ENCODE measurements around the gene CATSPER4. TPM values are rescaled to one million over a fixed set of nuclear protein-coding genes. Genes with fewer than 3 reads are reported as not detected.

CATSPER4 gene
- under 1 TPM in 1 of 12 donors, not detected in 11; 0.08 TPM for polyA plus RNA-seq (ENCODE audit: insufficient read length in 12 of 12)
- long read RNA-seq, donor 1 = 0 reads
- long read RNA-seq, donor 2 = 0 reads
- long read RNA-seq, donor 3 = 0 reads
- long read RNA-seq, donor 4 = 0 reads
- long read RNA-seq, donor 5 = 0 reads
- long read RNA-seq, donor 6 = 0 reads
- long read RNA-seq, donor 7 = 0 reads
- long read RNA-seq, donor 8 = 0 reads
- long read RNA-seq, donor 9 = 0 reads
- long read RNA-seq, donor 10 = 0 reads
- long read RNA-seq, donor 11 = 0 reads

DNA sequence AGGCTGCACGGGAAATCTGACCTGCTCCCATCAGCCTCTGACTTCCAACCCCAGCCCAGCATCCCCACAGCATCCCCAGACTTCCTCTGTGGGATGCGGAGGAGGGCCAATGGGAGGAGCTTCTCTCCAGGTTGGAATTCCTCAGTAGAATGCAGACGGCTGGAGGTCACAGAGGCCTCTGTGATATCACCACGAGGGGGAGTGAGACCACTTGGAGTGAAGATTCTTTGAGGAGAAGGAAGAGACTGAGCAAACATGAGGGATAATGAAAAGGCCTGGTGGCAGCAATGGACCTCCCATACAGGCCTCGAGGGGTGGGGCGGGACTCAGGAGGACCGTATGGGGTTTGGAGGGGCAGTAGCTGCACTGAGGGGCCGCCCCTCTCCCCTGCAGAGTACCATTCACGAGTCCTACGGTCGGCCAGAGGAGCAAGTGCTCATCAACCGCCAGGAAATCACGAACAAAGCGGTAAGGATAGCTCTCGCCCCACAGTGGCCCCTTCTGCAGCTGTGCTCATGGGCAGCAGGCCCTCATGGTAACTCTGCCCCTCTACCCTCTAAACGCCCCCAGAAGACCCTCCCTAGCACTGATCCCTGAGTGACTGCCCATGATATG, at the start of gene CATSPER4:
Gene CATSPER4, plus strand, starts transcription at position 230 of the 615 bp plus-strand sequence. Its CDS starts 26 bp downstream, at position 256.
- no peak for DNase-seq

- DNase-seq = no peak
These were observed 48.2 kb upstream of the CATSPER4 start for GRCh38 chr1:26142159-26142558.

DNA sequence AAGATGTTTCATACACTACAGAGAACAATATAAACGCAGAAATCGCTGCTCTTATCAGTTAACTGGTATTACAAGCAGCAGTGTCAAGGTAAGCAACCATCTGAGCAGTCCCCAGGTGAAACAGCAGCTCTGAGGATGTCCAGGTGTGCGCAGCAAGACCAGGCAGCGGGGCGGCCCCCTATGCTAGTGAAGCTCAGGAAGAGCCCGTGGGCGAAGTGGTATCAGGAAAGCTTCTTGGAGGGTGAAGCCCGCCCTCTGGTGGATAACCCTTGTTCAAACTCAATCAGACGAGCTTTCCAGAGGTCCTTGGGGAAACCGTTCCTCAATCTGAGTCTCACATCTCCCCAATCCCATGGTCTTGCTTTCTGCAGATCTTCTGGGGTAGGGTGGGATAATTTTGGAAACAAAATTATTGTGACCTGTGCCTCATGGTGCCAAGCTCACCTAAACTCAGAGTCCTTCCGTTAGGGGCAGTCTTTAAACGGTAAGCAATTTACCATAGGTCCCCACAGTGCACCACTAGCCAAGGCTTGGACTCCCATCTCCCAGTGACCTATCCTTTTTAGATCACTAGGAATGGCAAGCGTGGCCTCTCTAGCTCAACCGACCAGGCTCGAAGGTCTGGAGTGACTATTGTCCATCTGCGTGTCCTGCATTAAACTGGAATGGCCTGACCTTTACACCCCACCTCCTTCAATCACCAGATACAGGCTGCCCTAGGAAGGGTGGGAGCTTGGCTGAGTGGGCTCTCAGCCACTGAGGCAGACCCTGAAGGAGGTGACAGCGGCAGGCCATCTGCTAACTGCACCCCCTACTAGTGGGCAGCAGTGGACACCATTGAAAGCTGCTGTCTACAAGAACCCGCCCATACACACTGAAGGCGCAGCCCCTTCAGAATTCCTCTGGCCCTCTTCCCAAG, 45.1 kb upstream of the CATSPER4 start:
- peak; percentile 74 for DNase-seq

DNA sequence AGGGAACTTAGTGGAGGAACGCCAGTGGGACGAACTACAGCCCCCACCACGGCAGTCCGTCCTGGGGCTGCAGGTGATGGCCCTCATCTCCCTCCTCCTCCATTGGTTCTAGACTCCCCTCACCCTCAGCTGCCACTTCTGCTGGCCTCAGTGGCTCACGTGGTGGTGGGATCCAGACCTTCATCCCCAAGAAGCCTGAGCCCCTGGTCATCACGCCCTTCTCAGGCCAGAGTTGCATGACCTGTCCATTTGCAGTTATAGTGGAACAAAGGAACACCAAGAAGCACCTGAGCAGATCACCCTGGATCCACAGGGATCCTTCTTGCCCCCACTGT, 44.5 kb upstream of the CATSPER4 start:
- DNase-seq = no peak

DNA sequence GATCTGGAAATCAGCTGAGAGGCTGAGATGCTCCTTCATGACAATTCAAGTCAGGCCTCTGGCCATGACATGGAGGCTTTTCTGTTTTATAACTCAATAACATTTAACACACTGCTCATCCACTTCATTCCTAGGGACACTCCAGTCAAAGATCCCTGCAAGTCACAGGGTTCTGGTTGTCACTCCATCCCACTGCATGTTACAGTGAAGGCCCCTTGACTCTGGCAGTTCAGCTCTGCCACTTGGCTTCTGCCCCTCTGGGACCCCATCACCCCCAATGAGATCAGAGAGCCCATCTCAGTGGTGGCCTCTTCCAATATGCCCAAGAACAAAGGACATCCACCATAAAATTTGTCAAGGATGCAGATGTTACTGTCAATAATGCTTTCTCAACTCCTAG, 41.5 kb upstream of the CATSPER4 start:
- DNase-seq = no peak

GRCh38 chr1:26153966-26154532, 36.4 kb upstream of the CATSPER4 start:
- no peak for DNase-seq

GRCh38 chr1:26154750-26155149, 35.7 kb upstream of the CATSPER4 start:
- DNase-seq = no peak

DNA sequence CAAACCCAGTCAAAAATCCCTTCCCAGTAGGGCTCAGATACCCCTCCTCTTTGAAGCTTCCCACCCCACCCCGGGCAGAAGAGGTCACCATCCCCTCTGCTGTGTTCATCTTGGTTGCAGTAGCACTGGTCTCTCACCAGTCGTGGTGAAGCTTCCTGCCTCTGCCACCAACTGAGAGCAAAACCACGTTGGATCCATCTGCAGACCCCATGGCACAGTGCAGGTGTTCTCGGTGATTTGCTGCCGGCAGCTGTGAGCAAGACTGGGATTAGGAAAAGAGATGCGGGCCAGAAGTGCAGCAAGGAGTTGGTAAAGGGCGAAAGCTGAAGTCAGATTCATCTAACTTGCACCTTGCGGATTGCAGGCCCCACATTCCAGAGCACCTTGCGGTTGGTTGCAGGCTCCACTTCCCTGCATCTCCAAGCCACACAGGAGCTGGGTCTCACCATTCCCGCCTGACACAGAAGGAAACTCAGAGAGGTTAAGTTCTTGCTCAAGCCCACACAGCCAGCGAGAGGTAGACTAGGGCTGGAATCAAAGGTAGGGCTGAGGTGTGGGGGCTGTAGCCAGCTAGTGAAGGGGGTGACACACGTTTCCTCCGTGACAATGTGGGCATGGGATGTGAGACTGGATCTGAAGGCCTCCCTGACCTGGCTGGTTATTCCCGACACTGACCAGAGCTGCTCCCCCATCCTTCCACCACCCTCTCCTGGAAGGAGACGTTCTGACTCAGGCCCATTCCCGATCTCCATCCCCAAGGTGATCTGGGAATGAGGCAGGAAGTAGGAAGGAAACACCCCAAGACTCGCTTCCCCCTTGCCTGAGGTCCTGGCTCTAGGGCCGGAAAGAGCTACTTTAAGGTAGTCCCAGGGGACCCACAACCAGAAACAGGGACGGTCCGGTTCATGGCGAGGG, 34.8 kb upstream of the CATSPER4 start:
- no peak for DNase-seq

DNA sequence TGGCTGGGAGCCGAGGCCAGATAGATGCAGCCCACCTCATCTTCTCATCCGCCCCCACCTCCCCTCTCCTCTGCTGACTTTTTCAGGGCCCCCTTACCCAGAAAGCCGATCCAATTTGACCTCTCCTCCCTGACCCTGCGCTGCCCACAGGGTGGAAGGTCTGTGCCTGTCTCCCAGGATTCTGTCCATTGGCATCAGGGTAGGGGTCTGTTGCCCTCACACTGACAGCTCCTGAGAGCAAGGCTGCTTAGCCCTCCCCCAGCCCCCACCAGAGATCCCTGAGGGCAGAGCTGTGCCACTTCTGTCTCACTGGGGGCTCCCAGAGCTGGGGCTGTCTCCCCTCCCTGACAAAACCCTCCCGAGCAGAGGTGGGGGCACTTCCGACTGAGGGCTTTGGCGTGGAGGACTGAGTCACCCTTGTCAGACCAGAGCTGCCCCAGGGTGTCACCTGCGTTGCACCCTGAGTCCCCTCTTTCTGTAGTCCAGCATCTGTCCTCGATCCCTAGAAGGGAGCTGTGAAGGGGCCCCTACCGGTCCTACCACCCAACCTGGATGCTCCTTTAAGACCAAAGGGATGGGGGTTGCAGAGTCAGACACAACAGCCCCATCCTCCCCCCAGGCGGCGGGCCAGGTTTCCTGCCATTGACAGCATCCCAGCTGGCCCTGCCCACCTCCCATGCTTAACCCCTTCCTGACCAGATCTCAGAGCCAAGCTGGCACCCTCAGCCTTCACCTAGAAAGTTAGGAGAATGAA, 33.9 kb upstream of the CATSPER4 start:
- DNase-seq = no peak

- DNase-seq = no peak
These were observed 32.0 kb upstream of the CATSPER4 start for GRCh38 chr1:26158271-26158907.

DNA sequence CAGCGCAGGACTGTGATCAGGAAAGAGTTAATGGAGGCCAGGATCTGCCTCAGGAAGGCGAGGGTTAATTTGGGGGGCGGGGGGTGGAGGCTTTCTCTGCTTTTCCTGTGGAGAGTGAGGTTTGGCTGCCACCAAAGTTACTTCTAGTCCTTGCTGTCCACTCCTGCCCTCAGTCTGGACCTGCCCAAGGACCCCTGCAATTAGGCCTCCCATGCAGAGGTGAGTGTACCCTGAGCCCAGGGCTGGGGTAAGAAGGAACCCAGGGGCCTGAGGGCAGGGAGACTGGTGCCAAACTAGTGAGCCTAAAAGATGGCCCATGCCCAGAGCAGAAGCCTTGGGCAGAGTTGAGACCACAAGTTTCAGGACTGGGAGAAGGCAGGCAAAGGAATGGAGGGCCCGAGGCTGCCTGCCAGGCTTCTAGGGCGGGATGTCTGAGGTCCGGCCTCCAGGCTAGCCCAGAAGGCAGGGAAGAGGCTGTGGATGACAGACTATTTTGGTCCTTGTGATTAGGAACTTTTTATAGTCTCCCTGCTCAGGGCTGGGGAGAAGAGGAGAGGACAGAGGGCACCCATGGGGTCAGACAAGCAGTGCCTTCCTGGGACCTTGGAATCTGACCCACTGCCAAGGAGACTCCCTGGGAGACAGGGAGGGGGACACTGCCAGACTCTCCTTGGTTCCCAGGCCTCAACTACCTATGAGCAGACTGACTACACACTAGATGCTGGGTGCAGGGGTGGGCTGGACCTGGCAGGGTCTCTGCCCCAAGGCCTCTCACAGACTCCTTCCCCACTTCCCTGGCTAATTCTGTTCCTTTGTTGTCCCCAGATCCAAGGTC, 31.3 kb upstream of the CATSPER4 start, which contains the start of gene FAM110D:
Gene FAM110D, plus strand, starts transcription at position 172 of the 835 bp plus-strand sequence. CDS start 2,213 bp downstream, outside the sequence.
- DNase-seq = no peak

GRCh38 chr1:26159743-26160039, 30.7 kb upstream of the CATSPER4 start:
- no peak for DNase-seq

GRCh38 chr1:26160527-26161414, 29.6 kb upstream of the CATSPER4 start:
- no peak for DNase-seq

DNA sequence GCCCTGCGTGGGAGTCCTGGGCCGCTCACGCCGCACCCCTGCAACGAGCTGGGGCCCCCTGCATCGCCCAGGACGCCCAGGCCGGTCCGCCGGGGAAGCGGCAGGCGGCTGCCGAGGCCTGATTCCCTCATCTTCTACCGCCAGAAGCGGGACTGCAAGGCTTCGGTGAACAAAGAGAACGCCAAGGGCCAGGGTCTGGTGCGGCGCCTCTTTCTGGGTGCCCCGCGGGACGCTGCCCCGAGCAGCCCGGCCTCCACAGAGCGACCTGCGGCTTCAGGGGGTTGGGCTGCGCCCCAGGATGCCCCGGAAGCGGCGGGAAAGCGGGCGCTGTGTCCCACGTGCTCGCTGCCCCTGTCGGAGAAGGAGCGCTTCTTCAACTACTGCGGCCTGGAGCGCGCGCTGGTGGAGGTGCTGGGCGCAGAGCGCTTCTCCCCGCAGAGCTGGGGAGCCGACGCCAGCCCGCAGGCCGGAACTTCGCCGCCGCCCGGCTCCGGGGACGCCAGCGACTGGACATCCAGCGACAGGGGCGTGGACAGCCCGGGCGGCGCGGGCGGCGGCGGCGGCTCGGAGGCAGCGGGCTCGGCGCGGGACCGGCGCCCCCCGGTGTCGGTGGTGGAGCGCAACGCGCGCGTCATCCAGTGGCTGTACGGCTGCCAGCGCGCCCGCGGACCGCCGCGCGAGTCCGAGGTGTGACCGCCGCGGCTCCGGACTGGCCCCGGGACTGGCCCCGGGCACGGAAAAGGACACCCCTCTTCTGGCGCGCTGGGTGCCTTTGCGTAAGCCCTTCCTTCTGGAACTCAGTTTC, 28.8 kb upstream of the CATSPER4 start:
- DNase-seq = no peak

- DNase-seq = no peak
These were observed 28.1 kb upstream of the CATSPER4 start for GRCh38 chr1:26162220-26162709.

DNA sequence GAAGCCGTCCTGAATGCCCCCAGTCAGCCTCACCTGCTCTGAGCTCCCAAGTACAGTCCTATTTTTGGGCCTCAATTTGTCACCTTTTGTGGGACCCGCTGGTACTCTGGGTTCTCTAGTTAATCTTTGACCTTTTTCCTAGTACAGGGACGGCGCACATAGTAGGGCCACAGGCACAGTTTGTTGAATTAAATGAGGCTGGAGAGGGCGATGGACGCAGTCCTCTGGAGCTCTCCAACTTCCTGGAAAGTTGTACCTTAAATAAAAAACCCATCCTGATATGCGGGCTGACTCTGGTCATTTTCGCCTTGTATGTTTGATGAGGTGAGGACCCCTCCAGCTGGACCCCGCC, 26.7 kb upstream of the CATSPER4 start:
- DNase-seq = no peak

Measured in muscle of arm (tissue), 14 donors.